GM19468 (cell line): Measurements from ENCODE around the gene GPSM1.

Experiments
- ATAC-seq: cut with Tn5 transposase; IDR thresholded peaks from one replicate; pipeline ENCODE4 v1.9.1; 2021; ENCODE audit warnings: mild to moderate bottlenecking, moderate library complexity, moderate number of reproducible peaks; ENCODE audit not compliant: unreplicated experiment; ENCODE audit errors: extremely low read depth

Gene GPSM1

DNA sequence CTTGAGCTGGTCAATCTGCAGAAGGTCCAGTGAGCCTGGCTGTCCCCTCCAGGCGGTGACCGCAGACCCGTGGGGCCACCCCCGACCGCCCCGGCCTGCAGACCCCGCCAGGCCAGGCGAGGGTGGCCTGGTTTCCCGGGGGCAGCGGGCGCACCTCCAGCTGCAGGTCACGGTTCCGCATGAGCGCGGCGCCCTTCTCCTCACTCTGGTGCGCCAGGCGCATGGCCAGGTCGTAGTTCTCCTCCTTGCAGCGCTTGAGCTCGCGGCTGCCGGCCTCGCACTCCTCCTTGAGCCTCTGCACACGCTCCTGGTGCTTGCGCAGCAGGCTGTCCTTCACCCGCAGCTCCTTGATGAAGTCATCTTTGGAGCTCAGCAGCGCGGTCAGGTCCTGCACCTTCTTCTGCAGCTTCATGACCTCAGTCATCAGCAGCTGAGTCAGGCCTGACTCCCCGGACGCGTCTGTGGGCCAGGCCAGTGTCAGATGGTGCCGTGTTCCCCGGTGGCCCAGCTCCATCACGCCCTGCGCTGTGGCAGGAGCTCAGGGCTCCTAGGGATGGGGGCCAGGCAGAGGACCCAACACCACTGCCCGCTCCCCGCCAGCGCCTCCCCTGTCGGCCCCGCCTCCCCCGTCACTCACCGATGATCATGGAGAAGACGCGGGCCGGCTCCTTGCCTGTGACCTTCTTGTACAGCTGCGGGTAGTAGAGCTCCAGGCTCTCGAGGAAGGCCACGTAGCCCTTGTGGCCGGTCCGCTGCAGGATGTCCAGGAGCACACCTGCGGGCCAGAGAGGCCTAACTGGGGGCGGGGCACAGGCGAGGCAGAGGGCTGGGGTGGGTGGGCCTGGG is 43.6 kb downstream of the GPSM1 start:
- no peak for ATAC-seq

DNA sequence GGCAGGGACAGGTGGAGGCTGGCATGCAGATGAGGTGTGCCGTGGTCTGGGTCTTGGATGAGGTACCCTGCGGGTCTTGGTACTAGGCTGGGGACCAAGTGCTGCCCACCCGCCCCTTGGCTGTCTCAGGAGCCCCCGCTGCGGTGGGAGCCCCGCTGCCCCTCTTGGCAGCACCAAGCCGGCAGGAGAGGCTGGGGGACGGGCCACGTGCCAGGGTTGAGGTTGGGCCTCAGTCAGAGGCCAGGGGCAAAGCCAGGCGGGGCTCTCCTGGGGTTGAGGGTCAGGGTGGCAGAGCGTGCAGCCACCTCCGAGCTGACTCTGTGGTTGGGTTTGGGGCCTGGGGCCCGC is 44.2 kb downstream of the GPSM1 start:
- ATAC-seq = no peak

DNA sequence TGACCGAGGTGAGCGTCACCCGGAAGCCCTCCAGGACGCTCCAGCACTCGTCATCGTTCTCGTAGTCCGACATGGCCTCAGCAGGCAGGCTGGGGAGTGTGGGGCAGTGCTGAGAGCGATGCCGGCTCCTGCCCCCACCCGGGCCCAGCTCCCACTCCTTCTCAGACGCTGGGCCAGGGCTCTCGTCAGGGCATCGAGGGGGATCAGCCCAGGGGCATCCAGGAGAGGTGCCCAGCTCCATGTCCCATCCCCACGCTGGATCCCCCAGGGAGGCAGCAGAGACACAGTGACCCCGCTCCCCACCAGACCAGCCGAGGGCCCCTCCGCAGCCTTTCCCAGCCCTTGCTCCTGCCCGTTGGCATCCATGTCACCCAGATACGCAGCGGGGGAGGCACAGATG is 44.7 kb downstream of the GPSM1 start:
- ATAC-seq = no peak

DNA sequence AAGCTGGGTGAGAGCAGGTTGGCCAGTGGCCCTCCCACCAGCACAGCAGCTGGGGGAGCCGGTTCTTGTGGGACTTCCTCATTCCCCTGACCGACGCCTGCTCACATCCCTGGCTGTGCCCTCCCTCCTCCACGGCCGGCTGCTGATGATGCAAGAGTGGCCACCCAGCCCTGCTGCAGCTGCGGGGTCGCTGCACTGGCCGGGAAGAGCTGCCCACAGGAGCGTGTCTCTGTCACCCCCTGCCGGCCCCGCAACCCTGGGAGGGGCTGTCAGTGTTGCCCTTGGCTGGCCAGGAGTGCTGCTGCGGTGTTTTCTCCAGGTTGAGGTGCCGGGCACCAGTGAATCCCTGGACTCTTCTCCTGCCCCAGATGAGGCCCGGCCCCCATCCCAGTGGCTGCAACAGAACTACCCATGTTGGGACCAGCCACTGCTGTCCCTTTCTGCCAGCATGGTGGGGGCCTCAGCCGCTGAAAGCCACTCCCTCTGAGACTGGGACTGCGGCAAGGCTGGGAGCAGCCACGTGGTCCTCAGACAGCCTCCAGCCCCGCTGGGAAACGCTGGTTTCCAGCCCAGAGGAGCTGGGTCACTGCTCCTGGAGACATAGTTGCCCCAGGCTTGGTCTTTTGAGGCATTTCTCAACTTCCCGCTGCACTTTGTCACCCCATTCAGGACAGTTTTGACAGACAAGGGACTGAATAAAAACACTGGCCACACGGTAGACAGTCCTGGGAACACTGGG is 45.4 kb downstream of the GPSM1 start:
- no peak for ATAC-seq

DNA sequence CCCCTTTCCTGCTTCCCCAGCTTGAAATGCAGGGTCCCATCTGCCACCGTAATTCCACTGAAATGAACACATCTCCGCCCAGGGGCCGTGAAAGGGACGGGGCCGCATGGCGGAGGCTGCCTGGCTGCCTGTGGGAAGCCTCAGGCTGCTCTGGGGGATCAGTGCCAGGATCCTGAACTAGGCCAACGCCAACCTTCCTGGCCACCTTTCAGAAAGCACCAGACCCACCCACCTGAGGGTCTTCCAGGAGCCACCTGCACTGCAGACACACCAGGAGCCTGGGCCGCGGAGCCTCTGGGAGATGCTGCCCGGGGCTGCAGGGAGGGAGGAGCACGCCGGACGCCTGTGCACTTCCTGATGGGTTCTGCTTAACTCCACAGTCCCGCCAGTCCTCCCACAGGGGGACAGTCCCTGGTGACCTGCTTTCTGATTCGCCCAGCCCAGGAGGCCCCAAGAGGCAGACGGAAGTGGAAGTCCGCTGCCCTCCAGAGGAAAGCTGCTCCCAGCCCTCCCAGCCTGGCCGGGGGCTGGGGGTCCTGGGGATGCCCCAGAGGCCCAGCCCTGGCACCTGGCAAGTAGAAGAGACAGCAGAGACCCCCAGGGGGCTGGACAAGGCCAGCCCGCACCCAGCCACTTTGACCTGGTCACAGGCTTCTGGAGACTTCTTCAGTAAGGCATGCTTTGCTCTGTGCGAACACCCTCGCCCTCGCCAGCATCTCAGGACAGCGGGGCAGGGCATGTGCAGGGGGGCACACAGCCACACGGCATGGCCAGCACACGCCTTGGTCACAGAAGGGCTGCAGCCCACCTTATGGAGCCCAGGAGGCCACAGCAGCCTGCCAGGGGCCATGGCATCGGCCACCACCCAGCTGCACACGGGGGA is 46.2 kb downstream of the GPSM1 start, which contains the start of gene CARD9:
TSS of gene CARD9 (minus strand) at position 370 of the 883 bp plus-strand sequence. CDS start 1,591 bp downstream, outside the sequence.
- no peak for ATAC-seq

DNA sequence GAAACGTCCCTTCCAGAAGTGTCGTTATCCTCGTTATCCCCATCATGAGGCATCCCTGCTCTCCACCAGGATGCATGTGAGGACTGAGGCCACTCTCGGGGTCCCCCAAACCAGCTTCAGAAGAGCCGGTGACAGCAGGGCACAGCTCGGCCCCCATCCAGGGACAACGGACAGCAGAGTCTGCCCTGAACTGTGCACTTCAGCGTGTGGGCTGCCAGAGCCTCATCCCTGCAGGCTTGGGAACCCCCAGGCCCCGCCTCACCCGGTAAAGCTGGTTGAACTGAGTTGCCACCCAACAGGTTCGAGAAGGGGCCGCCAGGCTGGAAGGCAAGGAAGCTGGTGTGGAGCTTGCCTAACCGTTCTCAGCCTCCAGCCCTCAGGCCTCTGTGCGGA is 46.8 kb downstream of the GPSM1 start:
- no peak for ATAC-seq

DNA sequence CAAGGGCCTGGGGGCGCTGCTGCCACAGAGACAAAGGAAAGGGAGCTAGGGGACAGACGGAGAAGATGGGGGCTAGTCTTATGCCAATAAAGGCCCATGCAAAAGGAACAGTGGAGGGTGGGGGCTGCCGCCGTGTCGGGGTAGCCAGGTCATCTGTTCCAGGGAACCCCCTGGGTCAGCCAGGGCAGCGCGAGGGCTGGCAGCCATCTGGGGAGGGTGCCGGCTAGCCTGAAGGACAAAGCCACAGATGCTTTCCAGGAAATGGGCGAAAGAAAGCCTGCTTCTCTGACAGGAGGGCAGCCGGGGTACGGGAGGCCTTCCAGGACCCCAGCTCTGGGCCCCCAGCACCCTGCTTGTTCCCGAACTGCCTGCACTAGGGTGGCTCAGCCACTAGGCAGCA is 47.8 kb downstream of the GPSM1 start:
- no peak for ATAC-seq

DNA sequence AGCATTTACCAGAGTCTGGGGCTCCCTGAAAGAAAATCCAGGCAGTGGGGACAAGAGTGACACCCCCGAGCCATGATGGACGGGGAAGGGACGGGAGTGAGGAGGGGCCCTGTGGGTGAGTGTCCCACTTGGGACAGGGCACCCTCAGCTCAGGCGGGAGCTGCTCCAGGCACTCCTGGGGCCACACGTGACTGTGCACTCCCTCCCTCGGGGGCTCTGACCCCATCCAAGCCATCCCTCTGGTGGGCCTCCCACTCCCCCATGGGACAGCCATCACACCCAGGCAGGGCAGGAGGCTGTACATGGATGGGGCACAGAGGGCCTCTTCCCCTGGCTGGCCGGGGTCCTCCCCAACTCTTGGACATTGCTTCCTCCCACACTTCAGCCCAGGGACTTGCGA is 49.1 kb downstream of the GPSM1 start:
- no peak for ATAC-seq

DNA sequence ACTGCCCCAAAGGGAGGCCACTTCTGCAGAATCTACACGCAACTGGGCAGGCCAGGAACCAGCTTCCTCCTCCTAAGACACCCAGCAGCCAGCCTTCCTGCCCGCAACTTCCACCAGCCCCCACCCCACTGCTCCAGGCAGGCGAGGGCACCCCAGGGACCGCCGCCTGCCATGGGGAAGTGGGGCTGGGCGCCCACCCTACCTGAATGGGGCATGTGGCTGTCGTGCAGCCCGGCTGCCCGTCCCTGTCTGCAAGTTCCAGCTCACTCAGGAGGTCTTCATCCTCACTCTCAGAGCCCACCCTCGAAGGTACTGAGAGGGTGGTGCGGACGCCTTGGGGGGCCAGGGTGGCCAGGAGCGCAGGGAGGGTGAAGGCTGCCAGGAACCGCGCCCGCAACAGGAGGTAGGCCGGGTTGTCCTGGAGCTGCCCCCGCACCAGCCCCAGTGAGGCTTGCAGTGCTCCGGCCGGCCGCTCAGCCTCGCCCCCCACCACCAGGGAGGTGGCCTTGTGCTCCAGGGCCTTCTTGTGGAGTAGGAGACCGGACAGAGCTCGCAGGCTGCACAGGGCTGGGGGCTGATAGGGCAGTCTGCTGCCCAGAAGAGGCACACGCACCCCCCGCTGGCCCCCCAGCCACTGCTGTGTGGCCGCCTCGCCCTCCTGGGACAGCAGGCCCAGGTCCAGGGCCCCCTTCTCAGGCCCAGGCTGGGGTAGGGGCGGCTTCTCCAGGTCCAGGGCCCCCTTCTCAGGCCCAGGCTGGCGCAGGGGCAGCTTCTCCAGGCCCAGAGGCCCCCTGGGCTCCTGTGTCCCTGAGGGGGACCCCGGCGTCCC is 50.2 kb downstream of the GPSM1 start:
- ATAC-seq = no peak

DNA sequence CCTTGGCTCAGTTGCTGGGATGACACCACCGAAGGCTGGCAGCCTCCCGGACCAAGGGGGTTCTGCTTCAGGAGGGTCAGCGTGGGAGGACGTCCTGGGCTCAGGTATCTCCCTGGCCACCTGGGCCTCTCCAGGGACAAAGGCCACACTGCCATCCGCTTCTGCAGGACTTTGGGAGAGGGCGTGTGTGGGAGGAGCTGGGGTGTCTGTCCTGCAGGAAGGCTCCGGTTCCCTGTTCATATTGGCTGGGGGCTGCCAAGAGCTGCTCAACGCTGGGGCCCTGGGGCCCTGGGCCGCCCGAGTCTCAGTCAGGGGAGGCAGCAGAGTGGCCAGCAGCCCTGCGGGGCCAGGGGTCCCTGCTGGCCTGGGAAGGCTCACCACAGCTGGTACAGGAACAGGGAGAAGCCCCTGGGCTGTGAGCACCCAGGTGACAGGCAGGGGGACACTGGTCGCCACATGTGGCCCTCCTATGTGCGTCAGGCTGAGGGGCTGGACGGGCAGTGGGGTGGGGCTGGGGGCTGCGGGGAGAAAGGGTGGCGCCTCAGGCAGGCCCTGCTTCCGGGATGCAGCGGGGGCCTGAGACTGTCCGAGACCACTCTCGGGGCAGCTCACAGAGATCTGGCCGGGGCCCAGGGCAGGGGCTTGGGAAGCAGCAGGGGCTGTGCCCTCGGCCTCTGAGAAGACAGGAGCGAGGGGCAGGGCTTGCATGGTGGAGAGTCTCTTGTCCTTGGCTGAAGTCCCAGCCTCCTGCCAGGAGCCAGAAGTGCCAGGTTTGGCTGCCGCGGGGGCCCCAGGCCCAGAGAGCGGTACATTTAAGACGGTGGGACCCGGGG is 51.0 kb downstream of the GPSM1 start:
- ATAC-seq = no peak

DNA sequence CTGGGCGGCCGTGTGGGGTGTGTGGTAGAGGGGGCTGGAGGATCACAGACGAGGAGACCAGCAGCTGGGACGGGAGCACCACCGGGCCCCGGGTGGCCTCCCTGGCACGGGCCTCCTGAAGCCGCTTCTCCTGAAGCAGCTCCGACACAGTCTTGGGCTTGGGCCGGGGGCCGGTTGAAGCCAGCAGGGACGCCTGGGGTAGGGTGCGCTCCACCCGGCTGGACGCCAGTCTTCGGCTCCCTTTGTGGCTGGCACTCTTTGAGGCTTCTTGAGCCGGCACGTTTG is 51.6 kb downstream of the GPSM1 start:
- ATAC-seq = no peak

DNA sequence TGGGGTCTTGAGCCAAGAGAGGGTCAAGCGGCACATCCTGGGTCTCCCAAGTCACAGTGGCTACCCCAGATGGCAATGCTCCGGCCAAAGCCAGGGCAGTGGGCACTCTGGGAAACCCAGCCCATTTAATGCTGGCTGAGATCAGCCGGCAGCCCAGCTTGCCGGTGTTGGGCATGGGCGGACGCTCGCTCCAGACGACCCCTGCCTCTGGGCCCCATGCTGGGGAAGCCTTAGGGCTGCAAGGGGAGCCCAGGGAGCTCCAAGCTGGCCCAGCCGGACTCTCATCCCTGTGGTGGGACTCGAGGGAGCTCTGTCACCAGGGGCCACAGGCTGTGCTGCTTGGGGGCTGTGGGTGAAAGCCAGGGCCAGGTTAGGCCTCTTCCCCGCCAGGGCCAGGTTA is 52.1 kb downstream of the GPSM1 start:
- no peak for ATAC-seq

DNA sequence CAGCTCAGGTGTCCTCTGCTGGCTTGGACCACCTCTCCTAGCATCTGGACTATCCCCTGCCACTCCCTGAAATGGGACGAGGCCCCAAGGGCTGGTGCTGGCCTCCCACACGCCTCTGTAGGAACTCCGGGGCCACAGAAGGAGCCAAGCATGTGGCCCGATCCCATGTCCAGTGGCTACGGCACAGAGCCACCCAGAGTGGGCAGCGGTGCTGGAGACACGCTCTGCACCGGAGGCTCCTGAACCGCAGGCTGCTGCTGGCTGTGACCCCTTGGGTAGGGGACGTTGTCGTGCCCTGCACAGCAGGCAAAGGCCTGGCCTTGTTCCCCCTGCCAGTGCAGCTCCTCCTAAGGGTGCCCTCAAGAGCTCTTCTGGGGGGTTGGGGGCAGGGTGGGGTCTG is 52.6 kb downstream of the GPSM1 start:
- ATAC-seq = no peak

DNA sequence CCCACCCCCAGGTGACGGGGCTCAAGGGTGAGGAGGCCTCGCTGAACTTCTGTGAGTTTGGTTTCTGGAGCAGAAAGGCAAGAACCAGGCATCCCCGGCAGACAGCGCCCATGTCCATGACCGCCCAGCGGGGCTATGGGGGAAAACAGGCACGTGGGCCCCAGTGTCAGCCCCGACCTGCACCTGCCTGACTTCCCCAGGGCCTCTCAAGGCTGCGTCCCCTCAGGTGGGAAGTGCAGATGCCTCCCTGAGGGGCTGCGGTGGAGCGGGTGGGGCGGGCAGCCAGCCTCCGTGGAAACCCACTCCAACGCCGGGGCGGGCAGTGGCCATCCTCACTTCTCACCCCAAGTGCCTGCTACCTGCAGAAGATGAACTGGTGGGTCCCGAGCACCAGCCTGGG is 53.0 kb downstream of the GPSM1 start:
- ATAC-seq = no peak

DNA sequence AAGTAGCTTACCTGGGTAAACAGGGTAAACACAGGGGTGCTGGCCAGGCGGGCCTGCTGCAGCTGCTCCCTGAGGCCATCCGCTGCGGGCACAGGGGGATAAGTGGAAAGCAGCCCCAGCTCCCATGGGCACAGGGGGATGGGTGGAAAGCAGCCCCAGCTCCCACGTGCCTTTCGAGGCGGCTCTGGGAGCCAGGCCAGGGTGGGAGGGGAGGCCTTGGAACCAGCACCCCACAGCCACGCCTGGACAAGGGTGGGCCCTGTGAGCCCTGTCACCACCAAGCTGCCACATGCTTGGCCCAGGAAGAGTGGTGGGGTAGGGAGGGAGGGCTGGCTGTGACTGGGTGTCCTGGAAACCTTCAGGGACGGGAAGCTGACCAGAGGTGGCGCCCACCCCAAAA is 54.0 kb downstream of the GPSM1 start:
- ATAC-seq = no peak

DNA sequence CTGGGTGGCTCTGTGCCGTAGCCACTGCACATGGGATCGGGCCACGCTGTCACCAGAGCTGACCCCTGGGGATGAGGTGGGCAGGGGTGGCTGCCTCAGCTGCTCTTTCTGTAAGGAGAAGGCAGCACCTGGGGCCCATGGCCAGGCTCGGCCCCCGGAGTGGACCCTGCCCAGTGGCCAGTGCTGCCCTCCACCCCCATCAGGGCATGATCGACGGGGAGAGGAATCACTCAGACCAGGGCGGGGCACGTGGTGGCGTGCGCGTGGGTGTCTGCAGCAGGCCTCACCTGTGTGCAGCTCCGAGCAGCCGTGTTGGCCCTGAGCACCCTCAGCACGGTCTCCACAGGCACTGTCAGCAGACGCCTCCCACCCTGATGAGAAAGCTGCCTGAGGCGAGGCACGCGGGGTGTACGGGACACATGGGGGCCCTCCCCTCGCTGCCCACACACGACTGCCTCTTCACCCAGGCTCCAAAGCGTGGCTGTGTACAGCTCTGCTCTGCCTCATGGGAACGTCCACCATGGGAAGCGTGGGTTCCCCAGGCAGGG is 54.7 kb downstream of the GPSM1 start:
- no peak for ATAC-seq

DNA sequence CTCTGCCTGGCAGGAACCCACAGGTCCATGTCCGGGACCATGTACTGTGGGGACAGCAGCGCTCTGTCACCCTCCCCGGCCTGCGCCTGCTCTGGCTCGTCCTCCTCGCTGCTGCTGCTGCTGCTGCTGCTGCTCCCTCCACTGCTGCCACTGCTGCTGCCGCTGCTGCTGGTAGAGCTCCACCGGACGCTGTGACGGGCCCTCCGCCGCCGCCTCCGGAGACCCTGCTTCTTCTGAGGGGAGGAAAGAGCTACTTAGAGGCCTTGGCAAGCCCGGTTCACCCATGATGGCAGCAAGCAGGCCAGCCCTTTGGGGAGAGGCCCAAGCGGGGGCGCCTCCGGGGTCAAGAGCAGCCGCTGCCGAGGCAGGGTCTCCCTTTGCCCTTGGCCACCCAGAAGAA is 56.1 kb downstream of the GPSM1 start:
- no peak for ATAC-seq

DNA sequence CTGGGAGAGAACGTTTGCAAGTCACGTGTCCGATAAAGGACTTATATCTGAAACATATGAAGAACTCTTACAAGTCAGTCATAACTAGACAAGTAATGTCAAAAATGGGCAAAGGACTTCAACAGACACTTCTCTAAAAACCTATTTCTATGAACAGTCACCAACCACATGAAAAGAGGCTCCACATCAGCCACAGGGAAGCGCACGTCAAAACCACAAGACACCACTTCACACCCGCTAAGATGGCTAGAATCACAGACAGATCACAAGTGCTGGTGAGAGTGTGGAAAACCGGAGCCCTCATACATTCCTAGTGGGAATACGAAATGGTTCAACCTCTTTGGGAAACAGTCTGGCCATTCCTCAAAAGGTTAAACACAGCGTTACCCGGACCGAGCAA is 57.7 kb downstream of the GPSM1 start:
- no peak for ATAC-seq

DNA sequence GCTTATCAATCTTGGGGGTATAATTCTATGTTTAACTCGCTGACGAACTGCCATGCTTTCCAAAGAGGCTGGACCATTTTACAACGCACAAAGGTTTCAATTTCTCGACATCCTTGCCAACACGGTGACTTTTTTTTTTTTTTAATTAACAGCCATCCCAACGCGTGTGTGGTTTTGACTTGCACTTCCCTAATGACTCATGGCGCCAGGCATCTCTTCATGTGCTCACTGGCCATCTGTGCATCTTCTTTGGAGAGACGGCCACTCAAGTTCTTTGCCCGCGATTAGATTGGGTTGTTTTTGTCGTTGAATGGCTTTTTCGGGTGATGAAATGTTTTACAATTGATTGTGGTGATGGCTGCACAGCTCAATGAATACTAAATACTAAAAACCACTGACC is 58.7 kb downstream of the GPSM1 start:
- no peak for ATAC-seq
